Upper lobe of left lung (tissue), 6 donors: Measurements from ENCODE around the gene STK39. TPM values are rescaled to one million over a fixed set of nuclear protein-coding genes. Genes with fewer than 3 reads are reported as not detected.
"Not testable (repeated sequence)": the region's sequence is repeated elsewhere in the genome, so short reads cannot be mapped to it uniquely, and the experiment has no call there.

Experiments used
- ATAC-seq, 2 donors: fragments of 200-7000 bp; cut with Tn5 transposase; one replicate each; pipeline ENCODE4 v1.9.1; 2022; ENCODE audit warnings: mild to moderate bottlenecking in 2 of 2, moderate library complexity in 2 of 2; ENCODE audit not compliant: low FRiP score in 2 of 2
- DNase-seq, 2 donors: peaks; one replicate each; pipeline ENCODE4 v3.0.0-alpha.2; 2019 to 2020
- H3K27ac ChIP-seq, 4 donors: fragments of 200-600 bp; sonication (generic); one replicate each; pipeline ENCODE4 v1.5.1; 2016 to 2019
- H3K27me3 ChIP-seq, 4 donors: fragments of 200-600 bp; sonication (generic); one replicate each; pipeline ENCODE4 v1.5.1; 2017 to 2019
- H3K36me3 ChIP-seq, 4 donors: fragments of 200-600 bp; sonication (generic); one replicate each; pipeline ENCODE4 v1.5.1; 2016 to 2019
- H3K4me1 ChIP-seq, 4 donors: fragments of 200-600 bp; sonication (generic); one replicate each; pipeline ENCODE4 v1.5.1; 2018 to 2019
- H3K4me3 ChIP-seq, 4 donors: fragments of 200-600 bp; sonication (generic); one replicate each; pipeline ENCODE4 v1.5.1; 2017 to 2019; ENCODE audit warnings: mild to moderate bottlenecking in 2 of 4, moderate library complexity in 1 of 4
- H3K9me3 ChIP-seq, 4 donors: fragments of 200-600 bp; sonication (generic); one replicate each; pipeline ENCODE4 v1.5.1; 2018 to 2019
- EP300 ChIP-seq, 4 donors: sonication (generic); formaldehyde crosslinking; IDR thresholded peaks; one replicate each; pipeline ENCODE4 v1.5.1; 2017; ENCODE audit warnings: antibody characterized with exemption in 4 of 4, control low read depth in 2 of 4
- POLR2A ChIP-seq, 4 donors: fragments of 450-650 bp; IDR thresholded peaks; one replicate each; pipeline ENCODE4 v1.5.1; 2016 to 2017; ENCODE audit warnings: antibody characterized with exemption in 4 of 4, mild to moderate bottlenecking in 2 of 4
- POLR2AphosphoS5 ChIP-seq, 2 donors: sonication (generic); formaldehyde crosslinking; IDR thresholded peaks; one replicate each; pipeline ENCODE4 v1.5.1; 2017; ENCODE audit warnings: antibody characterized with exemption in 2 of 2
- WGBS, 2 donors: methylation state at CpG; one replicate each; pipeline ENCODE4 v1.1.5; 2017 to 2018; 5-methylcytosine and 5-hydroxymethylcytosine counted together
- total RNA-seq, 6 donors: library from RNA; depleted of rRNA in 4 of 6; stranded (reverse); fragments of >200 nt in 4 of 6; gene quantifications; one replicate each; pipeline versions ENCODE4 v1.1.0 to v1.2.1, GENCODE V29; 2016 to 2021
- TF ChIP-seq, protein P1 (sequence below), 6 experiments: fragments of 450-650 bp in 4 of 6; fragments of 200-600 bp in 2 of 6; sonication (generic) in 2 of 6; IDR thresholded peaks; one replicate each; pipeline ENCODE4 v1.5.1; 2016 to 2019; ENCODE audit warnings: antibody characterized with exemption in 6 of 6
- donor health status: DM: no; HTN: no; CAD: no; lungs with moderate emphysema.
- donor health status: DM: no; HTN: yes; CAD: no; lungs with severe emphysema.

The STK39 gene
- total RNA-seq, 6 donors from 2014 or later: 7.9 to 18.8 (median 12.1) TPM

DNA sequence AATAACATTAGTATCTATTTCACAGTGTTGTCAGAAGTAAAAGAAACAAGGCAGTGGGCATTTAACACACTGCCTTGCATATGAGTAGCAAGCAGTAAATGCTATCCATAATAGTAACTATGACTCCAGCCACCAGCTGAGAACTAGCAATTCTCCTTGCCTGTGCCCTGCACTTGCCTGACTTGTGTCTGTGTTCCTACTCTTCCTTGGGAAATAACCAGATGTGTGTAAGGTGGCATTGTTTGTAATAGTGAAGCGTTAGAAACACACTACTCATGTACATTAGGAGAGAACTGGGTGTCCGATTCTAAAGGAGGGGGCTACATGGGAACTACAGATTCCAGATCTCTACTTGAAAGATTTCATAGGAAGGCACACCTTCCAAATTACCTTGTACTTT lies 197.8 kb downstream of the STK39 start:
- no peaks in the 10 kb centered on the region for H3K4me1 ChIP-seq
- H3K9me3 ChIP-seq: no peaks in the 10 kb centered on the region
- H3K36me3 ChIP-seq: no peaks in the 10 kb centered on the region
- DNase-seq: no peak
- 89 to 97% methylated on average over 2 of the region's 2 CpGs for WGBS, 2 donors
- no peak overlapping the region for H3K4me3 ChIP-seq
- TF ChIP-seq POLR2AphosphoS5 (IDR thresholded peaks at IDR 0.05): no peak
- TF ChIP-seq, protein P1, sequence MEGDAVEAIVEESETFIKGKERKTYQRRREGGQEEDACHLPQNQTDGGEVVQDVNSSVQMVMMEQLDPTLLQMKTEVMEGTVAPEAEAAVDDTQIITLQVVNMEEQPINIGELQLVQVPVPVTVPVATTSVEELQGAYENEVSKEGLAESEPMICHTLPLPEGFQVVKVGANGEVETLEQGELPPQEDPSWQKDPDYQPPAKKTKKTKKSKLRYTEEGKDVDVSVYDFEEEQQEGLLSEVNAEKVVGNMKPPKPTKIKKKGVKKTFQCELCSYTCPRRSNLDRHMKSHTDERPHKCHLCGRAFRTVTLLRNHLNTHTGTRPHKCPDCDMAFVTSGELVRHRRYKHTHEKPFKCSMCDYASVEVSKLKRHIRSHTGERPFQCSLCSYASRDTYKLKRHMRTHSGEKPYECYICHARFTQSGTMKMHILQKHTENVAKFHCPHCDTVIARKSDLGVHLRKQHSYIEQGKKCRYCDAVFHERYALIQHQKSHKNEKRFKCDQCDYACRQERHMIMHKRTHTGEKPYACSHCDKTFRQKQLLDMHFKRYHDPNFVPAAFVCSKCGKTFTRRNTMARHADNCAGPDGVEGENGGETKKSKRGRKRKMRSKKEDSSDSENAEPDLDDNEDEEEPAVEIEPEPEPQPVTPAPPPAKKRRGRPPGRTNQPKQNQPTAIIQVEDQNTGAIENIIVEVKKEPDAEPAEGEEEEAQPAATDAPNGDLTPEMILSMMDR (IDR thresholded peaks at IDR 0.05): no peak
- no peak overlapping the region for H3K27ac ChIP-seq
- no peaks in the 10 kb centered on the region for H3K27me3 ChIP-seq
- ATAC-seq: no peak

DNA sequence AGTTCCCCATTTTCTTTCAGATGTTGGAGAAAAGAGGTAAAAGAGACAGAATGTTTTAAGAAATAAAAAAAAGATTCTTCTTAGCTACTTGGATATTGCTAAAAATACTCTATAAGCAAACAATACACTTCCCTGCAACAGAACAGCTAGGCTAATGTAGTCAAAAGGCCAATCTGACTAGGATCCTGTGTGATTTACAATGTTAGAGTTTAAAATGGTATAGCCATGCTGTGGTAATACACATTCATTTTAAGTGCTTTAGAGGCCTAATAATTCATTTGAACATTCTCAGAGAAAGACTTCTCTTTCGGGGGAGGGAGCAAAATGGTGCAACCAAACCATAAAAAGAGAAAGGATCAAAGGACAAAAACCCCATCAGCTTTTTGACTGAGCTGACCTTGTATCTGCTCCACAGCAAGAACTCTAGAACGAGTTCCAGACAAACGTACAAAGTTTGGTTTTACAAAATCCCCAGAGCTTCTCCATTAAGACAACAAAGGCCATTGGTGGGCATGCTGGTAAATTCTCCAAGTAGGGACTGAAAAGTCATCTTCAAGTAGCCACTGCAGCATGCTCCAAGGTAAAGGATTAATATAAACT lies 200.2 kb downstream of the STK39 start:
- H3K27me3 ChIP-seq: no peaks in the 10 kb centered on the region
- H3K27ac ChIP-seq: no peak overlapping the region
- H3K9me3 ChIP-seq: no peaks in the 10 kb centered on the region
- no peaks in the 10 kb centered on the region for H3K36me3 ChIP-seq
- no peaks in the 10 kb centered on the region for H3K4me1 ChIP-seq
- no peak for DNase-seq
- ATAC-seq: no peak
- WGBS, 2 donors: 88 to 94% methylated on average over 3 of the region's 3 CpGs
- no peak for TF ChIP-seq POLR2A (IDR thresholded peaks at IDR 0.05)
- H3K4me3 ChIP-seq: no peak overlapping the region

DNA sequence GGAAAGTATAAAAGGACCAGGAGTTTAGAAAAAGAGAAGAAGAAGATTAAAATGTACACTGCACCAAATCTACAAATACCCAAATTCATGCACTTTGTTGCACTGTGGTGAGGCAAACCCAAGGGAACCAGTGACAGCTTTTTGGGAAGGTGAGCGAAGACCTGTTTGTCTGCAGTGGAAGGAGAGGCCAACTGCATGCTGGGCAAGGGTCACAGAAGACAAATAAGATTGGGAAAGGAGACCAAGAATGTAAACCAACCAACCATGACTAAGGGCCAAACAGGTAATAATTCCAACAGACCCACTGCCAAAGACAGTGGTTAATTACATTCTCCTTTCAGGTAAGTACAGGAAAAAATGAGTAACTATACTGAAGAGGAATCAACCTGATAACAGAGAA lies 202.8 kb downstream of the STK39 start:
- Histone ChIP-seq H3K4me3 (no peak overlapping the region), H3K36me3 (no peaks in the 10 kb centered on the region), H3K4me1 (no peaks in the 10 kb centered on the region), H3K27ac (no peak overlapping the region), H3K27me3 (no peaks in the 10 kb centered on the region), H3K9me3 (no peaks in the 10 kb centered on the region)
- DNase-seq (no peak), ATAC-seq (no peak)
- WGBS, 2 donors: 83 to 97% methylated on average over 1 of the region's 1 CpG
- TF ChIP-seq EP300 (IDR thresholded peaks at IDR 0.05) (no peak), POLR2AphosphoS5 (IDR thresholded peaks at IDR 0.05) (no peak), POLR2A (IDR thresholded peaks at IDR 0.05) (no peak)
- TF ChIP-seq, protein P1 (IDR thresholded peaks at IDR 0.05): no peak

DNA sequence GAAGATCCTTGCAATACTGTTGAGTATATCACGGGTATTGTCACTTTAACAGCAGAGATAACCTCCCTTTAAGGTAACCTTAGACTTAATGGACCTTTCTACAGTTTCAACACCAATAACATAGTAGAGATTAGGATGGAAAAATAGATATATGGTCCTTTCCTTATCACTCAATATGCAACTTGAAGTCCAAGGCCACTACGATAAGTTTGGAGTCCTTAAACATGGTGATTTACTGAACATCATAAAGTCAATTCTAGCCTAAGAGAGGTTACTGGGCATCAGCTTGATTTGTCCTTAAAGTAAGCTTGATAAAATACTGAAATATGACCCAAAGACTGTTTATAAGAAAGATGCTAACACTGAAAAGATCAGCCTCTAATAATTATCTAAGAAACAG lies 203.2 kb downstream of the STK39 start:
- Histone ChIP-seq H3K4me1 (no peaks in the 10 kb centered on the region), H3K4me3 (no peak overlapping the region), H3K9me3 (no peaks in the 10 kb centered on the region), H3K27ac (no peak overlapping the region), H3K27me3 (no peaks in the 10 kb centered on the region), H3K36me3 (no peaks in the 10 kb centered on the region)
- ATAC-seq (no peak), DNase-seq (no peak)
- WGBS, 2 donors: 89 to 96% methylated on average over 2 of the region's 2 CpGs
- TF ChIP-seq POLR2AphosphoS5 (IDR thresholded peaks at IDR 0.05) (no peak), POLR2A (IDR thresholded peaks at IDR 0.05) (no peak), EP300 (IDR thresholded peaks at IDR 0.05) (no peak)
- TF ChIP-seq, protein P1 (IDR thresholded peaks at IDR 0.05): no peak

DNA sequence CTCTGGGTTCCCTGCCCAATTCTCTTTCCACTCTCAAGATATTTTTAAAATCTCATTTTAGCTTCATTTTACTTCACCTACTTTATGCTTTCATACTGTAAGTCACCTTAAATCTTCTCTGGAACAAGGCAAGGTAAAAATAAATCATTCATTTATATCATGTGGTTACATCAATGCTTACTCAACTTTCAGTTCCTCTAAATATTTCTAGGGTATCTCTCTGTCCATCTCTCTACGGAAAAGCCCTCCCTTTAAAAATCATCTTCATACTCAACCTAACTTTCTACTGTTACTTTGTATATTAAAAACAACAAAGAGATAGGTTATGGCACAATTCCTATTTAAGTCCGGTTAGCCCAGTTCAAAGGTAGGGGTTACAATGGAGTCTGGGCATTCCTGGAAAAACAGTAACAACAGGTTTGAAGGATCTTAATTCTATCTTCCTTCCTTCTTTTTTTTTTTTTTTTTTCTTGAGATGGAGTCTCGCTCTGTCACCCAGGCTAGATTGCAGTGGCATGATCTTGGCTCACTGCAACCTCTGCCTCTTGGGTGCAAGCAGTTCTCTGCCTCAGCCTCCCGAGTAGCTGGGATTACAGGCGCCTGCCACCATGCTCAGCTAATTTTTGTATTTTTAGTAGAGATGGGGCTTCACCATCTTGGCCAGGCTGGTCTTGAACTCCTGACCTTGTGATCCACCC lies 205.1 kb downstream of the STK39 start:
- not testable (repeated sequence) for H3K4me3 ChIP-seq, DNase-seq, H3K4me1 ChIP-seq, H3K27ac ChIP-seq, H3K36me3 ChIP-seq, H3K27me3 ChIP-seq, ATAC-seq, H3K9me3 ChIP-seq
- 90 to 93% methylated on average over 5 of the region's 5 CpGs for WGBS, 2 donors

DNA sequence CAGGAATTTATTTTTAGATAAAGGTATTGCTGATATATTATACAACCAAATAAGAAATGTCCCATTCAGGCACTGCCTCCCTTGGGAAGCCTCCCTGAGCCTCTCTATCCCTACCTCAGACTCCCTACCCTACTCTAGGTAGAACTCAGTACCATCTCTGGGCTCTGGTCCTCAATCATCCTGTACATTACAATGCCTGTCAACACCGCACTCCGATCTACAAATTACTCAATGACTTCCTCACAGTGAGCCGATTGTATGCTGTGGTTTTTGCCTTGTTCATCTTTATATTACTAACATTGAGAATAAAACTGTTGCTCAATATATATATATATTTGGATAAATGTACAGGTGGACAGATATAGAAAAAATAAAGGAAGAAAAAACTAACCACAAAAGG lies 207.5 kb downstream of the STK39 start:
- TF ChIP-seq, protein P1 (IDR thresholded peaks at IDR 0.05): no peak
- no peak for TF ChIP-seq EP300 (IDR thresholded peaks at IDR 0.05)
- no peak for TF ChIP-seq POLR2AphosphoS5 (IDR thresholded peaks at IDR 0.05)
- no peak for TF ChIP-seq POLR2A (IDR thresholded peaks at IDR 0.05)

More for the DNA sequence above, 207.5 kb downstream of the STK39 start:
- no peaks in the 10 kb centered on the region for H3K4me1 ChIP-seq
- no peak overlapping the region for H3K27ac ChIP-seq
- H3K36me3 ChIP-seq: no peaks in the 10 kb centered on the region
- no peak for ATAC-seq
- no peak for DNase-seq
- H3K4me3 ChIP-seq: no peak overlapping the region
- H3K27me3 ChIP-seq: no peaks in the 10 kb centered on the region
- H3K9me3 ChIP-seq: no peaks in the 10 kb centered on the region
- 67 to 80% methylated on average over 3 of the region's 3 CpGs for WGBS, 2 donors
